NCI-H2227 treated with DMSO at 0.1 percent for 48 hours (cell line): ENCODE results near the gene CDKL1.
"Not testable (repeated sequence)": the region's sequence is repeated elsewhere in the genome, so short reads cannot be mapped to it uniquely, and the experiment has no call there.

Experiments
- DNase-seq: peaks from one replicate; lab custom pipeline; 2025; lab: John Stamatoyannopoulos, UW

CDKL1 gene

DNA sequence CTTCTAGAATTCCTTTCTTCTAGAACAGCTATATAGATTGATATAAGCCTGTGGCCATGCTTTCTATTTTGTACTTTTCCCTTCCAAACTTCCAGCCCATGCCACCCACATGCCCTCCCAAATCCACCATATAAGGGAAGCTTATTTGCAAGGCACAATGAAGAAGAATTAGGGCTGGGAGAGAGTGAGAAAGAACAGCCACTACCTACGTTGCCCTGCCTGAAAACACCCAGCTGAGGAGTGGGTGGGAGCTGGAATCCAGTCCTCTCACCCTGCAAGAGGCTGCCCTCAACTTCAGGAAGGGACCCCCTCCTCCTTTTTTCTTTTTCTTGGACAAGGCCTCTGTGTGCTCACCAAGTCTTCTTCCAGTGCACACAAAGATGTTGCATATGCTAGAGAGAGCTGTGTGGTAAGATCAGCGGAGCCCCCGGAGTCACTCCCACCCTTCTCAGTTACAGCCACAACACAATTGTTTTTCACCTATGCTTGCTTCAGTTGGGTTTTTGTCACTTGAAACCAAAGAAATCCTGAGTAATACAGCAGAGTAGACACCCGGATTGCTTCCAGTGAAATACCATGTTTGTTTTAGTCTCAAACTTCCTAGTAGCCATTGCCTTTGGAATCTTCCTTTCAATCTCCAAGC, 38.8 kb downstream of the CDKL1 start:
- DNase-seq, result no peak

GRCh38 chr14:50357124-50357523, 39.6 kb downstream of the CDKL1 start:
- no peak for DNase-seq

DNA sequence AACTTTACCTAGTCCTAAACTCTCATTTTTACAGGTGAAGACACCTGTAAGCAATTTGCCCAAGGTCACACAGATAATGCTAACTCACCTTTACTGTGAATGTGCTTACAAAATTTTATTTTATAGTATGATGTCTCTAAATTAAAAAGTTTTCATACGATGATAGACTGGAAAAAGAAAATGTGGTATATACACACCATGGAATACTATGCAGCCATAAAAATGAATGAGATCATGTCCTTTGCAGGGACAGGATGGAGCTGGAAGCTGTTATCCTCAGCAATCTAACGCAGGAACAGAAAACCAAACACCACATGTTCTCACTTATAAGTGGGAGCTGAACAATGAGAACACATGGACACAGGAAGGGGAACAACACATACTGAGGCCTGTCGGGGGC, 40.4 kb downstream of the CDKL1 start:
- not testable (repeated sequence) for DNase-seq

- no peak for DNase-seq
Measured at GRCh38 chr14:50355692-50356091, 41.0 kb downstream of the CDKL1 start.

- DNase-seq, result no peak
Measured at GRCh38 chr14:50354527-50354926, 42.2 kb downstream of the CDKL1 start.

GRCh38 chr14:50353126-50353525, 43.6 kb downstream of the CDKL1 start:
- no peak for DNase-seq

DNA sequence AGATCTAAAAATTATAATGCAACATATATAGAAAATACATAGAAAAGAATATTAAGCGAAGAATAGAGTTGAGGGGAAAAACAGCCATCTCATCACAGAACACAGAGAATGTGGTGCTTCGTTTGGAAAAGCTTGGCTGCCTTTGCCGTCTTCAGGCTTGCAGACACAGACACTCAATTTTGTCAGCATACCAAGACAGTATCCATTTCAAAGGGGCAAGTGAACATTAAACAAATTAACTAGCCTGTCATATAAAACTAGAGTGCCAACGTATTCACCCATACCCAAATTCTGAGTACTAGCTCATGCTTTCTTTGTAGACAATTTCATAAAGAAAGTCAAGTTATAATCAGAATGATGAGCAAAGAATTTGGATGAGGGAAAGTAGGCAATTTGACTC, 44.1 kb downstream of the CDKL1 start:
- no peak for DNase-seq

DNA sequence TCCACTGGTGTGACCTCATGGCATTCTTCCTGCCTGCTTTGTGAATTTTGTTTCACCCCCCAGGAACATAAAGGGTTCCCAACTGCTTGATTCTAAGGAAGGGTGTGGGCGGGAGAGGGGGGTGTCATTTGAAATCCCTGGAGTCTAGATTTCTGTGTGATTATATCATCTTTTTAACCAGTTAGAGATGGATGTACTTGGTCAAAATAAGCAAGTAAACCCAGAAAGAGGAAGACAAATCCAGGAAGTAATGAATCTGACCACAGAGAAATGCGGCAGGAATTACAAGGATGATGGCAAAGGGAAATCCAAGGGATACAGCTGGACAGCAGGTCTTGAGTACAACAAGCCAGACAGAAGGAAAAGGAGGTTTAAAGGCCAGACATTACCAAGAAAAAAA, 45.7 kb downstream of the CDKL1 start:
- DNase-seq, result no peak

GRCh38 chr14:50348933-50349332, 47.7 kb downstream of the CDKL1 start:
- DNase-seq, result no peak

- DNase-seq, result no peak
Measured at GRCh38 chr14:50347521-50347920, 49.2 kb downstream of the CDKL1 start.

GRCh38 chr14:50345846-50346422, 50.7 kb downstream of the CDKL1 start:
- no peak for DNase-seq

GRCh38 chr14:50344876-50345563, 51.7 kb downstream of the CDKL1 start:
- DNase-seq, result no peak

- DNase-seq, result no peak
Measured at GRCh38 chr14:50344116-50344775, 52.4 kb downstream of the CDKL1 start.

DNA sequence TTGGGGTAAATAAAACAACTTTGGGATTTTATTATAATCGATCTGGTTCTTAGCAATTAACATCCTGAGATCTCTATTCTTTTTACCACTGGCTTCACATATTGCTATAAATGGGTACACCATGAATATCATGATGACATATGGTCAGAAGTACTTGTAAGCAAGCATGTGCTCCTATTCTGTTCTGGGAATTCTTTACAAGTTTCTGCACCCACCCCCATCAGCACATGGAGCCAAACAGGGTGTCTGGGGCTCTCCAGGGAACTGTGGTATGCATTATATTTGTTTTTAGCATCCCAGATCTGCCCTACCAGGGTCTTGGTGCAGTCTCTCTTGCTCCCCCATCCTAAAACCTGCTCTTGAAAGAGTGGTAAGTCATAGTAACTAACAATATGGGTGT, 53.2 kb downstream of the CDKL1 start:
- DNase-seq, result no peak

GRCh38 chr14:50342221-50343078, 54.2 kb downstream of the CDKL1 start:
- DNase-seq, result peak; percentile 35

DNA sequence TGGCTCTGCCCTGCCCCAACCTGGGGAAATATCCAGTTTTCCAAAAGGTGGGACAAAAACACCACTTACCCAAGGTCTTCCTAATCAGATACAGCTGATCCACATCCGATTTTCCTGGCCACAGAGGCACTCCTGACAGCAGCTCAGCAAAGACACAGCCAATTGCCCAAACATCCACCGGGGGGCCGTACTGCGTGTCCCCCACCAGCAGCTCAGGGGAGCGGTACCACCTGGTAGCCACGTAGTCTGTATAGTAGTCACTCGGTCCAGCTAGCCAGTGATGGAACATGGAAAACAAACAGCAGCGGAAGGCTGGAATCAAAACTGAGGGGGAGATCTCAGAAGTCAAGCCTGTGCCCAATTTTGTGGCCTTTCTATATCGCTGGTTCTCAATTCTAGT, 55.7 kb downstream of the CDKL1 start:
- no peak for DNase-seq

- no peak for DNase-seq
Measured at GRCh38 chr14:50340045-50340444, 56.6 kb downstream of the CDKL1 start.

- no peak for DNase-seq
Measured at GRCh38 chr14:50339178-50339804, 57.4 kb downstream of the CDKL1 start.

DNA sequence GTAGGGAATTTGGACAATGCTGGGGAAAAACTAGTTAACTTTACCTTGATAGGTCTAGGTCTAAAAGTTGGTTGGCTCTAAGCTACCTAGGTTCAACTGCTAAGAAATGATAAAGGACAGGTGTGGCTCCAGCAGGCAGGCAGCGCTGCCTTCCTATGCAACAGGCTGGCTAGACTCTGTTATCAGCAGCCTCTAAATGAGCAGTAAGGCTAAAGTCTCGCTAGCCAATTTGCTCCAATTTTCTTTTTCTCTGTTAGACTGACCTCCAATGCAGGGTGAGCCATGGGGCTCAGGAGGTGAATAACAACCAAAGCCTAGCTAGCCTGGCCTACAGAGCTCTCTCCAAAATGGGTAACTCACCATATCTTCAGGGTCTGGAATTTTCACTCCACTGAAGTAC, 58.1 kb downstream of the CDKL1 start:
- no peak for DNase-seq

DNA sequence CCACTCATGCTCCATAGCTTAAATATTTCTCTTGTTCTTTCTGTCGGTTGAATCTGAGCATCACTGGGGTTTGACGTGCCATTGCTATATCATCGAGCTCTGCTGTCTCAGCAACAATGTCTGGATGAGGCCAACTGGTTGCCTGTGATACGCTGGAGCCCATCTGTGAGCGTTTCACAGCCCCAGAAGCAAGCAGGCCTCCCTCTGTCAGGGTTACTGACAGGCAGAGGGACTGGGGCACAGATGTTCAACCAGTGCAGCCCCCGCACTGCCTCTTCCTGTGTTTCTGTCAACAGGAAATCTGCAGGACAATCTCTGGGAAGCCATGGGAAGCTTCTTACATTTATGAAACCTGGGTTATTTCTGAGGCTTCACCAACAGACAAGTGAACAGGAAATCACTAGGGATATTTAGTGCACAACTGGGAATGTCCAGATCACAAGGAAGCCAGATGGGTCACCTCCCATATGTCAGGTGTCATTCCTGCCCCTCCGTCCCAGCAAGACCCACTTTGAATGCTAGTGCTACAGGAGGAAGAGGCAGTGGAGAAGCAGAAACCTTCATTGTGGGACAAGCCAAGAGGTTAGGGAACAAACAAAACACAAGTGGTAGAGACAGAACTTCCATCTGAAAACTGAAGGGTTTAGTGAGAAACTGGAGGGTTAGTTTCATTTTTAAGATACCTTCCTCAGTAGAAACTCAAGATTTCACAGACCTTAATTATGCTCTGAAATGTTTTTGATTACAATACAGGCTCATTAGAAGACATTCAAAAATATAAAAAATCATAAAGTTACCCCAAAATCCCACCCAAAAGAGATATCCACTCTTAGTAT, 60.5 kb downstream of the CDKL1 start:
- DNase-seq, result peak; percentile 34

- DNase-seq, result peak; percentile 81
Measured at GRCh38 chr14:50335389-50335788, 61.3 kb downstream of the CDKL1 start.
